Stimulated activated CD8-positive, alpha-beta memory T cell treated with anti-CD3 and anti-CD28 coated beads, Interleukin-7, amount 100 ng/mL, for 4 hours (primary cell): ENCODE data around the gene ICA1.
"Not testable (repeated sequence)": the region's sequence is repeated elsewhere in the genome, so short reads cannot be mapped to it uniquely, and the experiment has no call there.

ENCODE experiments used
- DNase-seq, 2 donors: peaks; one replicate each; pipeline ENCODE4 v3.0.0-alpha.2; 2020; ENCODE audit warnings: low read depth in 2 of 2

Gene ICA1

DNA sequence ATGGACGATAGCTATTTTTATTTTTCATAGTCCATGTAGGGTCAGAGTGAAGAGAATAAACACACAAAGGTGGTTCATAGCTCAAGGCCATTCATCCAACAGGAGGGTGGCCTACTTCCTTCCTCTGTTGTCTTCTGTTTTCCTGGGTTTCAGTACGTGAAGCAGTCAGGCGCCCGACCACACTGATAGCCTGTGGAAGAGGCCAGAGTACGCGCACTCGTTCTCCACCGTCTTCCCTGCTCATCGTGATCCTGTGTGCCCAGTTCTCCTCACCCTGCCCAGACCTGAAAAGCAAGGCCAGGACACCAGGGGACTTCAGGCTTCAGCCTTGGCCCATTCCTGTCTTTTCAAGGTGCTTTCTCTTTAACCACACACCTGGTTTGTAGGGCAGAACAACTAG, 158.7 kb downstream of the ICA1 start:
- DNase-seq, result no peak

DNA sequence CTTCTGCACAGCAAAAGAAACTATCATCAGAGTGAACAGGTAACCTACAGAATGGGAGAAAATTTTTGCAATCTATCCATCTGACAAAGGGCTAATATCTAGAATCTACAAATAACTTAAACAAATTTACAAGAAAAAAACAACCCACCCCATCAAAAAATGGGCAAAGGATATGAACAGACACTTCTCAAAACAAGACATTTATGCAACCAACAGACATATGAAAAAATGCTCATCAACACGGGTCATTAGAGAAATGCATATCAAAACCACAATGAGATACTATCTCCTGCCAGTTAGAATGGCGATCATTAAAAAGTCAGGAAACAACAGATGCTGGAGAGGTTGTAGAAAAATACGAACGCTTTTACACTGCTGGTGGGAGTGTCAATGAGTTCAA, 160.7 kb downstream of the ICA1 start:
- DNase-seq, result not testable (repeated sequence)

DNA sequence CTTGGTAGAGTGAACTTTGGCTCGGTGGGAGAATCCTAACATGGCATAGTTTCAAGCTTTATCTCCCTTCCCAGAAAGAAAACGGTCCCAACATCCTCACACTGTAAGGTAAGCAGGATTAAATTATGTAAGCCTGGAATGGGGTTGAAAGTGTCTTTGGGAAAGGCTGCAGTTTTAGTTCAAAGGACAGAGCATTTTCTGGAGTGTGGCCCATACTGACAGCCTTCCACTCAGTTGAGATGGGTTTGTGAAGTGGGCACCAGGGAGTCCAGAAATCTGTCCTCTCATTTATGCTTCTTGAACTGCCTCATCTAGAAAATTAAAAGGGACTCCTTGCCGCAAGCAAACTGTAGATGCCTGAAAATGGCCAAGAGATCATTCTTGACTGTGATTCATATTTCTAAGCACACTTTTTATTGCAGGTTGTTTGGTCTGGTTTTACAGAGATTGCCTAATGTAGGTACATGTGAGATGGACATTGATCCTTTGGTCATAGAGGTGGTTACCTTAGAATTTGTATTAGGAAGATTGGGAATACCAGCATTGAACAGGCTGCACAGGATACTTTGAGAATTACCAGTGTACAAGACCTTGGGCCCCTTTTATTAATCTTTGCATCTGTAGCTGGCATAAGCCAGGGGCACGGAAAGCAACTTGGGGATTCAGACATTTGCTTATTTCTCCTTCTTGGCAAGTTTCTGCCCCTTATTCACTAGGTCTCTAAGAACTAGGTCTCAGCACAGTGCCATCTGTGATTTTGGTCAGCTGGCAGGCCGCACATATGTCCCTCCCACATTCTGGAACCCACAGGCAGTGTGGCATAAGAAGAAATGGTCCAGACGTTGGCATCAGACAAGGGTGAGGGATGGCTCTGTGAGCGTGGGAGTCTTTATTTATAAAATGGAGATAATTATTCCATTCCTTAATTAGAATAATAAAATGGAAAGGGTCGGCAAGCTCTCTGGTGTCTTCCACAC, 167.5 kb downstream of the ICA1 start:
- DNase-seq, result no peak

DNA sequence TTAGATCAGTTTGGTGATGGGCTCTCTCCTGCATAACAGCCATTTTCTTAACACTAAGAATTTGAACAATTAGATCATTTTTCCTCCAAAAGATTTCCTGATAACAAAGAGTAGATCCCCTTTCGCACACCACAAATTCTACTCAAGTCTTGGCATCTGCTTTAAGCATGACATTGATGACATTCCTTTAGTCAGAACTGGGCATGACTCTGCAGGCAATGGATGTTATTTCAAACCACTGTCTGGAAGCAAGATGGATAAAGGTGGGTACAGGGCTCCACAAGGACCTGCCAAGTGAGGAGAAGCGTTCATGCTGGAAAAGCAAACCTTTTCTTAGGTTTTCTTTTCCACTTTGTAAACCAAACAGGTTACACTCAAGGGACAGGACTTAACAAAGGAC, 169.8 kb downstream of the ICA1 start:
- DNase-seq, result no peak

DNA sequence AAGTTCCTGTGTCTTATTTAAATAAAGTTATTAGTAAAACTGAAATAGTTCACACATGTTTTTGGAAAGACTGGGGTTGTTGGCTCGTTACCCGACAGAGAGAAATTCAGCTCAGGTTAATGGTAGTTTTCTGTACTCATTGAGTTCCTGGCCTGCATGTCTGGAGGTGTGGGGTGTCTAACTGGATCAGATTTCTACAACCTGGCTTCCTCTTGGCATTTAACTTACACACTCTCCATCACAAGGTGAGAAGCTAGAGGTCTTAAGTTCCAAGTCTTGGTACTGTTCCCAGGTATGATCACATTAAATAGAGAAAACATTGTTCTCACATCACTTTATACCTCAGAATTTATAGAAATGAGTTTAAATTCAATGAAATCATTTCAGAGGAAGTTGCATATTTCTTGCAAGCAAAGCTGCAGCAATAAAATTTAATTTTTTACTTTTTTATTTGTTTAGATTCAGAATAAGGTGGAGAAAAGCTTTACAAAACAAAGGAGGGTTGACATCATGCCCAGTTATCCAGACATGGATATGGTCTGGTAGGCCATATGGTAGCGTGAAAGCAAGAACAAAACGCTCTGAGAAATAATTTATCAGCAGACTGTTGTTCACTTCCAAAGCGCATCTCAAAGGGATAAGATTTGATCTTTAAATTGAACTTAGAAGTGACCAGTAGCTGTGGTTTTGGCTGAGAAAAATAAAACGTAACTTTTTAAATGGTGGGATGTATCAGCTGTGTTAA, 172.8 kb downstream of the ICA1 start:
- no peak for DNase-seq

DNA sequence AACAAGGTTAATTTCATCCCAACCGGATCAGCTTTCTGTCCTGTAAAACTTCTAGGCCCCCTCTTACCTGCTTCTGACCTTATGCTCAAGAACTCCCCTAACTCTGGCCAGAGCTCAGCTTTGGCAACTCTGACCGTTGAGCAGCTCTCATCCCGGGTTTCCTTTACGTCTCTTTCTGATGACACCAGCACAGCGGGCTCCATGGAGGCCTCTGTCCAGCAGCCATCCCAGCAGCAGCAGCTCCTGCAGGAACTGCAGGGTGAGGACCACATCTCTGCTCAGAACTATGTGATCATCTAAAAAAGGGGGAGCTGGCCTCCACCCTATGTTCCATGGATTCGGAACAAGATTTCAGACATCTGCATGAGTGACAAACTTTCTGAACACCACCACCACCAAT, 175.7 kb downstream of the ICA1 start:
- no peak for DNase-seq

DNA sequence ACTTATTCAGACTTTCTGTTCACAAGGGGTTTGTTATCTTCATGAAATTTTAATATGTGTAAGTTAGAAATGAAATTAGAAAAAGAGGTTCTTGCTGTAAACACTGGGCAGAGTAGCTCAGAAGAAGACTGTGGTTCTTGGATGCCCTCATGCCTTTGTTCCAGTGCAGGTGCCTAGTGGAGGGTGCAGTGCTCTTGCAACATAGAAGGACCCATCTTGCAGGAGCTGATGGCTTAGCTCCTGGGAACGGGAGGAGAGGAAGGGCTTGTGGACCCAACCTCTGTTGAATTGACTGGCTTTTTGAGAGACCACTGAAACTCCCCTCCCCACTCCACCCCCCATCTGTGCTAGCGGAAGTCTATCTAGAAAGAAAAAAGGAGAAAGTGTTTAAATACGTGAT, 176.5 kb downstream of the ICA1 start:
- DNase-seq, result no peak

DNA sequence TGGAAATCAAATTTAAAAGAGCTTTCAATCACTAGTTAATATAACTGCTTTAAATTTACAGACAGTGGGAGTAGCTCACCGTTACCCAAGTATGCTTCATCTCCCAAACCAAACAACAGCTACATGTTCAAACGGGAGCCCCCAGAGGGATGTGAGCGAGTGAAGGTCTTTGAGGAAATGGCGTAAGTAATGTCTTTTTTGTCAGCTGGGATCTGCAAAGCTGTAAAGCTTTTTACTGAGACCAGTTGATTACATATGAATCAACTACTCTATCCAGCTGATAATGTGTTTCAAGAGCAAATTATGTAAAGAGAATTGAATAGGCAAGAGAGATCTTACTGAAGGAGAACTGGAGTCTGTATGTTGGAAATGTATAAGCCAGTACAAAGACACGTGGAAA, 177.1 kb downstream of the ICA1 start:
- DNase-seq, result no peak

- DNase-seq, result no peak
Measured at GRCh38 chr7:8082762-8083161, 179.2 kb downstream of the ICA1 start.

GRCh38 chr7:8078418-8078817, 183.5 kb downstream of the ICA1 start:
- DNase-seq, result no peak

- no peak for DNase-seq
Measured at GRCh38 chr7:8070451-8071180, 191.4 kb downstream of the ICA1 start.

DNA sequence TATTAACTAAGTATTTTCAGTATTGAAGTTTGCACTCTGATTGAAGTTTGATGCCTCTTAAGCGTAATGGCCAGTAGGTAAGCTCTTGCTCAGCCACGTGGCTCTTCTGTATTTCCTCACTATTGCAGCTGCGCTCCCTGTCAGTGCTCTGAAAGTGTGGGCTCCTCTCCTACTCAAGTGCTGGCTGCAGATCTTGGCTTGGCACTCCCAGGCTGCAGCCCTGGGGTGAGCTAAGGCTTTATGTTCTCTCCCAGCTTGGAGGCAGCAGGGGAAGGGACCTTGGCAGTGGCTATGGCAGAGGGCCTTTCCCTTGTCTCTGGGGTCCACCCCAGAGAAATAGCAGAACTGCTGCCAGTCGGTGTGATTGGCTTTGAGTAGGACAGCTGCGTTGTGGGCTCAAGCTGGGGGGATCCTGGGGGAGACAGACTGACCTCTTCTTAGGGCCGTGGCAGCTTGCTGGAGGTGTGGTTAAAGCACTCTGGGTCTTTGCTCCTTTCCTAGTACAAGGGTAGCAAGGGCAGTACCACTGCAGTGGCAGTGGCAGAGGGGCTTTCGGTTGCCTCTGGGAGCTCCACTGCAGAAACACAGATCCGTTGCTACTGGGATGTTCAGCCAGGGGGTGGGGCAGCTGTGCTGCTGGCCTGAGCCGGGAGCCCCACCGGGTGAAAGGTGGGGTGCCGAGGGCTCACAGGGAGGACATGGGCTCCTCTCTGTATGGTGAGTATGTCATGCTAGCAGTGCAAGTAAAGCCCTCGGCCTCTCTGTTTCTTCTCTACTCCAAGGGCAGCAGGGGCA, 192.9 kb downstream of the ICA1 start:
- no peak for DNase-seq

- no peak for DNase-seq
Measured at GRCh38 chr7:8065356-8065813, 196.6 kb downstream of the ICA1 start.

- DNase-seq, result no peak
Measured at GRCh38 chr7:8064828-8065227, 197.1 kb downstream of the ICA1 start.

DNA sequence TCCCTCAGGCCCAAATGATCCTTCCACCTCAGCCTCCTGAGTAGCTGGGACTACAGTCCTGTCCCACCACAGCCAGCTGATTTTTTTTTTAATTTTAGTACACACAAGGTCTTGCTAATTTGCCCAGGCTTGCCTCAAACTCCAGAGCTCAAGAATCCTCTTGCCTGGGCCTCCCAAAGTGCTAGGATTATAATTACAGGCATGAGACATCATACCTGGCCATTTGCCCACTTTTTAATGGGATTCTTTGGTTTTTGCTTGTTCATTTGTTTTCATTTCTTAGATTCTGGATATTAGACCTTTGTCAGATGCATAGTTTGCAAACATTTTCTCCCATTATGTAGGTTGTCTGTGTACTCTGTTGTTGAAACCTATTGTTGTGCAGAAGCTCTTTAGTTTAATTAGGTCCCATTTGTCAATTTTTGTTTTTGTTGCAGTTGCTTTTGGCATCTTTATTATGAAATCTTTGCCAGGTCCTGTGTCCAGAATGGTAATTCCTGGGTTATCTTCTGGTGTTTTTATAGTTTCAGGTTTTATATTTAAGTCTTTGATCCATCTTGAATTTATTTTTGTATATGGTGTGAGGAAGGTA, 198.2 kb downstream of the ICA1 start:
- DNase-seq, result no peak

DNA sequence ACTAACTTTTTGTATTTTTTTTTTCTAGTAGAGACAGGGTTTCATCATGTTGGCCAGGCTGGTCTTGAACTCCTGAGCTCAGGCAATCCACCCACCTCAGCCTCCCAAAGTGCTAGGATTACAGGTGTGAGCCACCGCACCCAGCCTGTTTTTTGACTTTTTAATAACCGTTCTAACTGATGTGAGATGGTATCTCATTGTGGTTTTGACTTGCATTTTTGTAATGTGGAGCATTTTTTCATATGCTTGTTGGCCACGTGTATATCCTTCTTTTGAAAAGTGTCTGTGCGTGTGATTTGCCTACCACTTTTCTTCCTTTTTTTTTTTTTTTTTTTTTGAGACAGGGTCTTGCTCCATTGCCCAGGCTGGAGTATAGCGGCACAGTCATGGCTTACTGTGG, 198.7 kb downstream of the ICA1 start:
- DNase-seq, result not testable (repeated sequence)
